Activated T-cell treated with anti-CD3 and anti-CD28 coated beads, Interleukin-2, amount 50 U/mL, for 48 hours (primary cell): Measurements from ENCODE around the gene VWF.
"Not testable (repeated sequence)": the region's sequence is repeated elsewhere in the genome, so short reads cannot be mapped to it uniquely, and the experiment has no call there.

Source experiments
- DNase-seq, 2 experiments: peaks; one replicate each; pipeline ENCODE4 v3.0.0-alpha.2; 2020

Gene VWF

DNA sequence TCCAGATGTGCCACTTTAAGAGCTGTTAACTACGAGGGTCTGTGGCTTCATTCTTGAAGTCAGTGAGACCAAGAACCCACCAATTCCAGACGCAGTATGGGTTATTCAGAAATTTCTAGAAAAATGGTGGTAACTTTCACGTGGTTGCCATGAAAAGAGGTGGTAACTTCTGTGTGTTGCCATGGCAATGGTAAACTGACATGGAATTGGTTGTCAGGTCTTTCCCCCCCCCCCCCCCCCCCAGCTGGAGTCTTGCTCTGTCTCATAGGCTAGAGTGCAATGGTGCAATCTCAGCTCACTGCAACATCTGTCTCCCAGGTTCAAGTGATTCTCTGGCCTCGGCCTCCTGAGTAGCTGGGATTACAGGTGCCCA lies 18.8 kb upstream of the VWF start:
- DNase-seq: no peak

DNA sequence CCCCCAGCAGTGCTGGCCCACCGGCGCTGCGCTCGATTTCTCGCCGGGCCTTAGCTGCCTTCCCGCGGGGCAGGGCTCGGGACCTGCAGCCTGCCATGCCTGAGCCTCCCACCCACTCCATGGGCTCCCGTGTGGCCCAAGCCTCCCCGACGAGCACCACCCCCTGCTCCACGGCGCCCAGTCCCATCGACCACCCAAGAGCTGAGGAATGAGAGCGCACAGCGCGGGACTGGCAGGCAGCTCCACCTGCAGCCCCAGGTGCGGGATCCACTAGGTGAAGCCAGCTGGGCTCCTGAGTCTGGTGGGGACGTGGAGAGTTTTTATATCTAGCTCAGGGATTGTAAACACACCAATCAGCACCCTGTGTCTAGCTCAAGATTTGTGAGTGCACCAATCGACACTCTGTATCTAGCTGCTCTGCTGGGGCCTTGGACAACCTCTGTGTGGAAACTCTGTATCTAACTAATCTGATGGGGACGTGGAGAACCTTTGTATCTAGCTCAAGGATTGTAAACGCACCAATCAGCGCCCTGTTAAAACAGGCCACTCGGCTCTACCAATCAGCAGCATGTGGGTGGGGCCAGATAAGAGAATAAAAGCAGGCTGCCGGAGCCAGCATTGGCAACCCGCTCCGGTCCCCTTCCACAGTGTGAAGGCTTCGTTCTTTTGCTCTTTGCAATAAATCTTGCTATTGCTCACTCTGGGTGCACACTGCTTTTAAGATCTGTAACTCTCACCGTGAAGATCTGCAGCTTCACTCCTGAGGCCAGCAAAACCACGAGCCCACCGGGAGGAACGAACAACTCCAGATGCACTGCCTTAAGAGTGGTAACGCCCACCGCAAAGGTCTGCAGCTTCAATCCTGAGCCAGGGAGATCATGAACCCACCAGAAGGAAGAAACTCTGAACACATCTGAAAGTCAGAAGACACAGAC lies 18.2 kb upstream of the VWF start:
- not testable (repeated sequence) for DNase-seq

DNA sequence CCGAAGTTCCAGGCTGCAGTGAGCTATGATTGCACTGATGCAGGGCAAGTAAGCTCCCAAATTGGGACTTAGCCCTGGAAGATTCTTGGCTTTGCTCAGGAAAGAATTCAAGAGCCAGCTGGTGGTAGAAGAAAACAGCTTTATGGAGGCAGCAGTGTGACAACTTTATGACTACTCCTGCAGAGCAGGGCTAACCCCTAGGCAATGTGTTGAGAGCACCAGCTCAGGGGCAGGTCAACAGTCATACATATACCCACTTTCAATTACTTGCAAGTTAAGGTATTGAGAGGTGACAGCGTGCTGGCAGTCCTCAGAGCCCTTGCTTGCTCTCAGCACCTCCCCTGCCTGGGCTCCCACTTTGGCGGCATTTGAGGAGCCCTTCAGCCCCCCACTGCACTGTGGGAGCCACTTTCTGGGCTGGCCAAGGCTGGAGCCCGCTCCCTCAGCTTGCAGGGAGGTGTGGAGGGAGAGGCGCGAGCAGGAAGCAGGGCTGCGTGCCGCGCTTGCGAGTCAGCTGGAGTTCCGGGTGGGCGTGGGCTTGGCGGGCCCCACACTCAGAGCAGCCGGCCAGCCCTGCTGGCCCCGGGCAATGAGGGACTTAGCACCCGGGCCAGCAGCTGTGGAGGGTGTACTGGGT lies 17.4 kb upstream of the VWF start:
- DNase-seq: peak; percentile 27 to 30

DNA sequence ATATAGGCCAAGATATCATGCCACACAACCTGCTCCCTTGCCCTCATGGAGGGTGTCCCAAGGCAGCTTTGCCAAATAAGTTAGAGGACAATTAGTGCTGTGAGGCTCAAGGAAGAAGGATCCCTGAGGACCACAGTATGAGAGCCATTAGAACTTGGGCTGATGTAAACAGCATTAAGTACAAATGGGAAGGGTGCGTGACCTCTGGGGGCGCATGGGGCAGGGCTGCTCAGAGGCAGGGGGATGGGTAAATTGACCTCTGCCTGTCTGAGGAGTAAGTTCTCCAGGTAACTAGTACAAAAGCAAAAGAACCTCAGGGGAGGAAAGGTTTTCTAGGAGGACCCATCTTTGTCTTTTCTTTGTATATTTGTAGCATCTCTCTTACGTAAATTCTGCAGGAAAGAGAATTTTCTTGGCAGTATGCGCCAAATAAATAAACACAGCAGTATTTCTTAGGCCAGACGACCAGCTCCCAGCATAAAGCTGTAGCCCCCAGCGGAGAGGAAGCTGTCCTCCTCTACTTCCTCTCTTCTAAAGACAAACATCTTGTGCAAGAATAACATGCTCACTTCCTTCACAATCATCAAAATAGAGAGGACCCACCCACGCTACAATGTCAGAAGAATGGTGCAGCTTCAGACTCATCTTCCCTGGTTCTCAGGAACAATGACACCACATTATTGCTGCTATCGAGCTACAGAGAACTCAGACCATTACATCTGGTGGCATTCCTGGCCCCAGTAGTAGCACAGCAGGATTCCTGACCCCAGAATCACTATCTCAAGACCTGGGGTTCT lies 16.4 kb upstream of the VWF start:
- peak; percentile 38 to 49 for DNase-seq

DNA sequence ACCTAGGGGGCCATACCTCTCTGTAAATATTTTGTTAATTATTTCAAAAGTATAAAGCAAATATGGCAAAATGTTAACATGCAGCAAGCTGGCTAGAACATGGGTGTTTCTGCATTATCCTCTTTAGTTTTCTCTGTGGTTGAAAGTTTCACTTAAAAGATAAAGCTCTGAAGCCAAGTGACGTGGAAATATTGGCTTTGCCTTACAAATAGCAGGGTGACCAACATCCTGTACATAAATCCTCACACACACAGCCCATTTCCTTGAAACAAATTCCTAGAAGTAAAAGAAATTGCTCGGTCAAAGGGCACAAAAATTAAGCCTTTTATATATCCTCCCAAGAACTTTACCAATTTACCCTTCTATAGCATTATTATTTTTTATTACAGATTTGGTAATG lies 10.6 kb upstream of the VWF start:
- no peak for DNase-seq

DNA sequence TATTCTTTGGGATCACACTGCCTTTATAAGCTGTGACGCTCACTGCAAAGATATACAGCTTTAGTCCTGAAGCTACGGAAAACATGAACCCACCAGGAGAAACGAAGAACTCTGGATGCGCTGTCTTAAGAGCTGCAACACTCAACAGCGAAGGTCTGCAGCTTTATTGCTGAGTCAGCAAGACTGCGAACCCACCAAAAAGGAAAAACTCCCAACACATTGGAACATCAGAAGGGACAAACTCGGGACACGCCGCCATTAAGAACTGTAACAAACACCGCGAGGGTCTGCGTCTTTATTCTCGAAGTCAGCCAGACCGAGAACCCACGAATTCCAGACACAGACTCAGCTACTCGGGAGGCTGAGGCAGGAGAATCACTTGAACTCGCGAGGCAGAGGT lies 9.2 kb upstream of the VWF start:
- DNase-seq: no peak

DNA sequence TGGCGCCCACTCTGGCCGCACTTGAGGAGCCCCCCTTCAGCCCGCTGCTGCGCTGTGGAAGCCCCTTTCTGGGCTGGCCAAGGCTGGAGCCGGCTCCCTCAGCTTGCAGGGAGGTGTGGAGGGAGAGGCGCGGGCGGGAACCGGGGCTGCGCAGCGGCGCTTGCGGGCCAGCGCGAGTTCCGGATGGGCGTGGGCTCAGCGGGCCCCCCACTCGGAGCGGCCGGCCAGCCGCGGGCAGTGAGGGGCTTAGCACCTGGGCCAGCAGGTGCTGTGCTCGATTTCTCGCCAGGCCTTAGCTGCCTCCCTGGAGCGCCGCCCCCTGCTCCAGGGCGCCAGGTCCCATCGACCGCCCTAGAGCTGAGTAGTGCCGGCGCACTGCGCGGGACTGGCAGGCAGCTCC lies 8.0 kb upstream of the VWF start:
- no peak for DNase-seq

DNA sequence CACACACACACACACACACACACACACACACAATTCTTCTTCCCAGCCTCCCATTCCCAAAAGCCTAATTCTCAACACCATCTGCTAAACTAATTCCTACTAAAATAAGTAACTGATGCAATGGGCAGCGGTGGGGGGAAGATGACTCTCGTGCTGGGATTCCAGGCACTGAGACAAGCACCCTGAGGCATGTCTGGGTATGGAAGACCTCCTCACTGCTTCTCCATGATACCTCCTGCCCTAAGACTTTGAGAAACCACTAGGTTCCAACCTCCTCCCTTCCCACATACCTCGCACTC lies 789 bp upstream of the VWF start:
- no peak for DNase-seq

DNA sequence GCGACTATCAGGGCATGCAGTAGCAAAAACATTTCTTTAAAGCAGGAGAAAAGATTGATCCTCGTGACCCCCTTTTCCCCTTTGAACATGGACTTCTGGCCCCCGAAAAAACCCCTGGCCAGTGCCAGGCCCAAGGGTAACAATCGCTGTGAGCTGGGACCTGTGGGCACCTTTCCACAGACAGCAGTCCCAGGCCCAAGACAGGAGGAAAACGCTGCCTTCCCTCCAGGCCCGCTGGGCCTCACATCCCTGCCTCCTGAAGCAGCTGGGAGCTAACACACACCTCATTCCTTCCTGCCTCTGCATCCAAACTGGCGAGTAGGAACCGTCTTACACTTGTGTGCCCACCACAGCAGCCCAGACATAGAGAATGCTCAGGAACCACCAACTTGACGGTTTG lies 1.2 kb downstream of the VWF start:
- no peak for DNase-seq

DNA sequence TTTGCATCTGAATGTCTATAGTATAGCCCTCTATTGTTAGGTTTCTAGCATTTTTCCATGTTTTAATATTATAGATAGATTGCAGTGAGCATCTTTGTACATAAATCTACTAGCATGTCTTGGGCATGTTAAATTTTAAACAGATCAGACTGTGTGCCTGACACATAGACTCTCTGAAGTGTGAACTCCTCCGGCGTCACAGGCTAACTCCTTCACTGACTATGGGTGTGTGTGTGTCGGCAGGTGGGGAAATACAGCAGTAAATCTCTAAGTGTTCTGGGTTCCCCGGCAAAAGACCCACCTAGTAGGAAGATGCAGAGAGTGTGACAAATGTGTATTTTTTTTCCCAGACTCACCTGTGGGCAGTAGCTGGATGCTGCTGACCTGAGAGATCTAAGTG lies 2.3 kb downstream of the VWF start:
- DNase-seq: no peak

DNA sequence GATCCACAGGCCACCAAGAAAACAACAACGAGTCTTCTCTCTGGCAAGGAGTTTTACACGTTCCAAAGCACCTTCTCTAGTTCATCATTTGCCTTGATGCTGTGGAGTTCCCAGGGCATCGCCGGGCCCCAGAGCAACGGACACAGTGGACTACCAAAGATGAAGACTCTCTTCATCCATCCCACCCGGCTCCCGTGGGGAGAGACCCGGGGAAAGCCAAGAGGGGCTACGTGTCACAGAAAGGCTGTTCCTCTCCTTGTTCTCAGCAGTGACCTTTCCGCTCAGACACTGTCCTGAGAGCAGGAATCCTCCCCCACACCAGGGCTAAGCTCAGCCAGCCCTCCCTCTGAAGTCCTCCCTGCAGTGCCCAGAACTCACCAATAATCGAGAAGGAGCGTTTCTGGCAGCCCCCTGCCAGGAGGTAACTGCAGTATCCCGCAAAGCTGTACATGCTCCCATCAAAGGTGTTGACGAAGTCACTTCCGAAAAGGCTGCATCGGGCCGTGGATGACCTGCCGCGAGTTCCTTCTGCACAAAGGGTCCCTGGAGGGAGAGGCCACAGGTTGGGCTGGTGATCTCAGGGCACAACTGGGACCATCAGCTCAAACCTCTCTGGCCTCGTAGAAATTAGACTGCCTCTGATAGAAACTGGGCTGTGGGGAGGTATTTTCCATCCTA lies 3.5 kb downstream of the VWF start:
- DNase-seq: no peak

DNA sequence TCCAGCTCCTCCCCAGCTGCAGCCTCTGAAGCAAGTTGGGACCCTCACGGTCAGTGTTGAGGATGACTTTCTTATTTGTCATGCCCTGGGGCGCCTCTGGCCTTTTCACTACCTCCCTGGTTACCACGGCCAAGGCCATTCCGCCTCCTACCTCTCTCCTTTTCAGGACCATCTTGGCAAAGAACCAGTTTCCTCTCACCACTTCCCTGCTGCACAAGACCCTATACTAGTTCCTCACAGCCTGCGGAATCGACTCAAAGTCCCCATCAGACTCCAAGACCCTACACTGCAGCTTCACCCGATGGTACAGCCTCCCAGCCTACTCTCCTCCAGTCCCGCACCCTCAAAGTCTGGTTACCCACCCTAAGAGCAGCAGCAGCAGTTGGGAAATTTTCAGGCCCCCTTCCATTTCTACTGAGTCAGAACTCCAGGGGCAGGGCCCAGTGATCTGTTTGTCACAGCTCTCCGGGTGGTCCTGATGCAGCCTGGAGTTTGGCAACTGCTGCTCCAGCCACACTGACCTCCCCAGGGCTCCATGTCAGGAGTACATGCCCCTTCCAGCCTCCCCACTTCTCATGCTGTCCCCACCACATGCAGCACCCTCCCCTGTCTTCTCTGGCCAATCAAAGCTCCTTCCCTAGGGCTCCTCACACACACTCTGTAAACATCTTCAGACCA lies 5.4 kb downstream of the VWF start:
- no peak for DNase-seq

DNA sequence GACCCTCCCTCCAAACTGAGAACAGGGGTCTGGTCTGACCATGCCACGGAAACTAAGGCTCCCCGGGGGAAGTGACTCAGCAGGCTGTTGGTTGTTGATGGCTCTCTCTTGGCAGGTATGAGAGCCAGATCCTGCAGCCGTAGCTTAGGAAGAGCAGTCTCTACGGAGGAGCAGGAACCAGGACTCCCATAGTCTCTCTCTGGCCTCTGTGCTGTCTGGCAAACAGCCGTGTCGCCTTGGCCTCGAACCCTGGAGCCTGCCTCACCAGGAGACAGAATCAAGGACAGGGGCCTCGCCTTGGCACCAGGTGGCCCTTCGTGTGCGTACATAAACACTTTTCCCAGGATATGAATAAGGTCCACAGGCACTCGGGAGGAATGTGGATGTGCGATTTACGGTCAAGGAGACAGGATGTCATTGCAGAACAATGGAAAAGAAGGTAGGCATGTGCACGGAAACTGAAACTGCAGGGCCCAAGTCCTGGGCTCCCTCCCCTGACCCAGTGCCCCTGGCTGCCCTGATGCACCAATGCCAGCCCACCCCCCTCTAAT lies 7.9 kb downstream of the VWF start:
- no peak for DNase-seq

DNA sequence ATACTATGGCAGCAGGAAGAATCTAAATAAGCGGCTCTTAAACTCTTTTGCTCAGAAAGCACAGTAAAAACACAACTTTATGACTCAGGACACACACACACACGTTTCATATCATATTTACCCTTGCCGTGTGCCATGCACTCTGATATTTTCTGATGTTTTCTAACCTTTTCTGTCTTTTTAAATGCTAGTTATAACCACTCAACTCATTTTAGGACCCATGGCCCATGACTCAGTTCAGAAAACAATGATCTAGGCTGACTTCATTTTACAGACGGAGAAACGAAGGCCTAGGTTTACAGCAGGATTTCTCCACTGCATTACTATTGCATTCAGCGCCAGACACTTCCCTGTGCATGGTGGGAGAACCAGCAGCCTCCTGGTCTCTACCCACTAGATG lies 9.1 kb downstream of the VWF start:
- DNase-seq: no peak

DNA sequence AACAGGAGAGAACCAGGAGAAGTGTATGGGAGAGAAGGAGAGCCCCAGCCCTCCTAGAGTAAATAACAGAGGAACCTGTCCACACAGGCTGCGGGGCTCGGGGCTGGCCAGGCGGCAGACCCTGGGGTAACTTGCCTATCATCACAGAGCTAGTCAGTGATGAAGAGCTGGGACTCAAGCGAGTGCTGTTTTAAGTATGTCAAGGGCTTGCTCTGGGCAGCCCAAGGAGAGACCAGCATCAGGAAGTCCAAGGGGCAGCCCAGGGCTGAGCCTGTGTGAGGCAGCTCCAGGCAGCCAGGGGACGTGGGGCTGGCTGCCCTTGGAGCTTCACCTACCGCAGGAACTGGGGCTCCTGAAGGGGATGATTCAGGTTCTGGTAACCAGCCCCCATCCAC lies 10.0 kb downstream of the VWF start:
- DNase-seq: no peak

DNA sequence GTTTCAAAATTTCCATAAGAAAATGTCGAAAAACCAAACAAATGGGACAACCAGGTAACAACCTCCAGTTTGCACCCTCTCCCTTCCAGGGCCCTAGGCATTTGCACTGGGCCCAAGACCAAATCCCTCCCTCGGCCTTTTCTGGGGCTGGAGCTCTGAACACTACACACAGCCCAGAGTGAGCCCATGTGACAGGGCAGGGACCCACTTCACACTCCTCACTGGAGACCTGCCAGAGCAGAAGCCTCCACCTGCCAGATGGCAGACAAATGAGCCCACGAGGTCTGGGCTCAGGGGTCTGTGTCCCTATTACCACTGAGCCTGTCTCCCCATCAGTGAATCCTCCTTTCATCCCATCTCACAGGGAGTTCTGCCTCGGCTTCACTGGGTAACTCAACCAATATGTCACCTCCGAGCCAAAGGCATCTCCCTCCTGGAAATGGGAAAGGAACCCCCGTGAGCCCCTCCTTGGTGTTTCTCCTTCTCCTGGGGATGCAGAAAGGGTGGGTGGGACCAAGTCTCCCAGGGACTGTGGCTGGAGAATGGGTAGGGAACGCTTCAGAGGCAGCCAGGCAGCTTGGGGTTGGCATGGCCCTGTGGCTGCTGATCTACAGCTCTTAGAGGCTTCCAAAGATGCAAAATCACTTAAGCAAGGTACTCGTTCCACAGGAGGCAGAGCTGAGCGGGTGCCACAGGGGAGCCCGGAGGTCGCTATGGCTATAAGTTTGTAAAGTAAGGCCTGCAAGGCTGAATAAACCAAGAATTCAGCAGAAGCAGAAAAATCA lies 10.6 kb downstream of the VWF start:
- DNase-seq: no peak

DNA sequence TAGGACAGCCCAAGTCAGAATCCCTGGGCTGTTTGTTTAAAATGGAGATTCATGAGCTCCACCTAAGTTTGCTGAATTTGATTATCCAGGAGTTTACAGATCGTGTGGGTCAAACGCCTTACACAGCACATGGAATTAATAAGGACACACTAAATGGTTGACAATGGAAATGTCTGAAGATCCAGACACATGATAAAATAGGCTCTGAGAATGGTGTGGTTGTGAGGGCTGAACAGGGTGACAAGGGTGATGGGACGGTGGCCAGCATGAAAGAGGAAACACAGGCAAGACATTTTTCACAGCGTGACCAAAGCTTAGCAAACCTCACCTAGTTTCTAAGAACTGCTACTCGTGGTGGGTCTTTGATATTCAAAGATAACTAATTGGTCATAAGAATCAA lies 12.5 kb downstream of the VWF start:
- DNase-seq: no peak

DNA sequence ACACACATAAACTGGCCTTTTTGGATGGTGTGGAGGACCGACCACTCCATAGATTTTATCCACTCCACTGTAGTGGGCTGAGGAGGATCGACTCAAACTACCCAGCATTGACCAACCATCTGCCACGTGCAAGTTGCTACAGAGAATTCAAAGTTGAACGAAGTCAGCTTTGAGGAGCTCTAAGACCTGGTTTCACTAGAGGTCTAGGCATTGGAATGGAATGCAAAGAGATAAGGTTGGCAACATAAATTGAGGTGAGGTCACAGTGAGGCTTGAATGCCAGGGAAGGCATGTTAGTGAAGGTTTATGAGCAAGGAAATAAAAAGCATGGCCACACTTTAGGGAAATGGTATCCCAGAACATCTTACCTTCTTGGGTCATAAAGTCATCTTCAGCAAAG lies 14.5 kb downstream of the VWF start:
- no peak for DNase-seq

DNA sequence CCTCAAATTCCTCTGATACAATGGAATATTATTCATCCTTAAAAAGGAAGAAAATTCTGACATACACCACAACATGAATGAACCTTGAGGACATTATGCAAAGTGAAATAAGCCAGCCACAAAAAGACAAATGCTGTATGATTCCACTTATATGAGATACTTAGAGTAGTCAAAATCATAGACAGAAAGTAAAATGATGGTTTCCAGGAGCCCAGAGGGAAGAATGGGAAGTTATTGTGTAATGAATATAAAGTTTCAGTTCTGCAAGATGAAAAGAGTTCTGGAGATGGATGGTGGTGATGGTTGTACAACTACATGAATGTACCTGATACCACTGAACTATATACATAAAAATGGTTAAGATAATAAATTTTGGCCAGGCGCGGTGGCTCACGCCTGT lies 18.3 kb downstream of the VWF start:
- no peak for DNase-seq

DNA sequence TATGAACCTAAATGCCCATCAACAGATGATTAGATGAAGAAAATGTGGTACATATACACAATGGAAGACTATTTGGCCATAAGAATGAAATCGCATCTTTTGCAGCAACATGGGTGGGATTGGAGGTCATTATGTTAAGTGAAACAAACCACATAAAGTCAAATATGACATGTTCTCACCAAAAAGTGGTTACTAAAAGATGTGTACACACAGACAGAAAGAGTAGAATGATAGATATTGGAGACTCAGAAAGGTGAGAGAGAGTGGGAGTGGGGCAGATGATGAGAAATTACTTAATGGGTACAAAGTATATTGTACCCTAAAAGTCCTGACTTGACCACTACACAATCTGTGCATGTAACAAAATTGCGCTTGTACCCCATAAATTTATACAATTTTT lies 19.6 kb downstream of the VWF start:
- DNase-seq: no peak

DNA sequence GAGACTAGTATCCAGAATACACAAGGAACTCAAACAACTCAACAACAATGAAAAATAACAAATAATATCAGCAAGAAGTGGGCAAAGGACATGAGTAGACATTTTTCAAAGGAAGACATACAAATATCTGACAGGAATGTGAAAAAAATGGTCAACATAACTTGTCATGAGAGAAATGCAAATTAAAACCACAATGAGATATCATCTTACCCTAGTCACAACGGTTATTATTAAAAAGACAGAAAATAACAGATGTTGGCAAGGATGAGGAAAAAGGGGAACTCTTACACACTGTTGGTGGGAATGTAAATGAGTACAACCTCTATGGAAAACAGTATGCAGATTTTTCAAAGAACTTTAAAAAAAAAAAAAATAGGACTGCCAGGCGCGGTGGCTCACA lies 20.4 kb downstream of the VWF start:
- DNase-seq: no peak

DNA sequence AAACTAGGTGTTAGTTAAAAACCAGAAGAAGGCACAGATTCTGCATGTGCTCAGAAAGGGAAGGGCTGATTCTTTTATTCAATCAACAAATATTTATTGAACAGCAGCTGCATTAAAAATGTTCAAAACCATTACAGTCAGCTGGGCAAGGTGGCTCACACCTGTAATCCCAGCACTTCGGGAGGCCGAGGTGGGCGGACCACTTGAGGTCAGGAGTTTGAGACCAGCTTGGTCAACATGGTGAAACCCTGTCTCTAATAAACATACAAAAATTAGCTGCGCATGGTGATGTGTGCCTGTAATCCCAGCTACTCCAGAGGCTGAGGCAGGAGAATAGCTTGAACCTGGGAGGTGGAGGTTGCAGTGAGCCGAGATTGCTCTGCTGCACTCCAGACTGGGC lies 22.4 kb downstream of the VWF start:
- not testable (repeated sequence) for DNase-seq
